Psoas muscle (tissue), 8 donors: ENCODE results near the gene GRIK1. TPM values are rescaled to one million over a fixed set of nuclear protein-coding genes. Genes with fewer than 3 reads are reported as not detected.

Experiments used
- ATAC-seq, 4 donors: fragments of 200-7000 bp; cut with Tn5 transposase; one replicate each; pipeline ENCODE4 v1.9.1; 2020; ENCODE audit warnings: moderate library complexity in 3 of 4, mild to moderate bottlenecking in 2 of 4
- DNase-seq, 2 donors: peaks; one replicate each; pipeline ENCODE4 v3.0.0-alpha.2; 2020
- H3K27ac ChIP-seq: fragments of 200-600 bp; one replicate; pipeline ENCODE4 v1.8.0; 2022
- H3K27me3 ChIP-seq, 3 donors: fragments of 200-600 bp in 1 of 3; one replicate each; pipeline versions ENCODE4 v1.6.1 to v1.8.0; 2013 to 2022; ENCODE audit warnings: low read length in 2 of 3, mild to moderate bottlenecking in 2 of 3, moderate library complexity in 1 of 3; ENCODE audit not compliant: insufficient read depth in 3 of 3
- H3K36me3 ChIP-seq, 2 donors: fragments of 200-600 bp in 1 of 2; one replicate each; pipeline versions ENCODE4 v1.6.1 to v1.8.0; 2013 to 2022; ENCODE audit warnings: low read depth in 1 of 2, mild to moderate bottlenecking in 1 of 2, moderate library complexity in 1 of 2; ENCODE audit not compliant: insufficient read depth in 1 of 2
- H3K4me1 ChIP-seq: fragments of 200-600 bp; one replicate; pipeline ENCODE4 v1.8.0; 2022
- H3K4me3 ChIP-seq: fragments of 200-600 bp; one replicate; pipeline ENCODE4 v1.8.0; 2022; ENCODE audit warnings: mild to moderate bottlenecking
- H3K9me3 ChIP-seq: fragments of 200-600 bp; one replicate; pipeline ENCODE4 v1.8.0; 2022
- CTCF ChIP-seq: fragments of 200-600 bp; IDR thresholded peaks from one replicate; pipeline ENCODE4 v1.8.0; 2022; ENCODE audit warnings: antibody characterized with exemption
- WGBS, 3 donors: extraction: QIAGEN DNeasy Blood & Tissue Kit; methylation state at CpG; one replicate each; pipeline versions ENCODE4 v1.1.6 to v1.1.7; 2013; 5-methylcytosine and 5-hydroxymethylcytosine counted together
- intact Hi-C, 2 donors: fragments of 100-400 bp; cut with DNase I; formaldehyde crosslinking; loops; one replicate each; pipeline versions ENCODE4 v1.11.0 to v1.14.2; 2022
- polyA plus RNA-seq, 3 donors: library from polyadenylated mRNA; stranded (reverse); fragments of 200-250 nt; gene quantifications; one replicate each; pipeline ENCODE4 v1.2.3, GENCODE V29; 2013
- total RNA-seq, 4 donors: library from RNA; stranded (reverse); fragmentation: NEBNext Ultra II Directional in 2 of 4; extraction: Animal tissue kit (Norgen Biotek cat#: 25700) in 2 of 4; gene quantifications; one replicate each; pipeline versions ENCODE4 v1.2.1 to v1.2.4, GENCODE V29; 2021 to 2023
- donor health status: healthy with polysubstance abuse.
- donor health status: DM: no; HTN: no; CAD: no; lungs with moderate emphysema.
- donor health status: Bipolar disorder and iron deficiency.
- donor health status: healthy.
- donor health status: DM: yes; HTN: yes; CAD: no.
- donor health status: DM: no; HTN: no; CAD: no.
- donor health status: DM: no; HTN: no; CAD: no.
- donor health status: DM: yes; HTN: yes; CAD: no.

Gene GRIK1
- total and polyA plus RNA-seq, 7 donors, result 0.01 to 0.04 TPM; not detected in 5

GRCh38 chr21:29938776-29939103, 1.1 kb downstream of the GRIK1 start:
- 7 to 14% (median 14%) methylated on average over 11 of the region's 11 CpGs for WGBS, 3 donors
- Histone ChIP-seq H3K4me1 (no peaks in the 10 kb centered on the region), H3K9me3 (no peaks in the 10 kb centered on the region), H3K27ac (no peak overlapping the region), H3K36me3 (no peaks in the 10 kb centered on the region), H3K4me3 (no peak overlapping the region), H3K27me3 (peaks cover 4 to 45% (median 19%) of the 10 kb centered on the region in 3 donors)
- intact Hi-C loops, result no loop called here
- DNase-seq (no peak), ATAC-seq (no peak)
- no peak for TF ChIP-seq CTCF

- no peak overlapping the region for H3K4me3 ChIP-seq
- no peaks in the 10 kb centered on the region for H3K36me3 ChIP-seq
- 43 to 60% (median 52%) methylated on average over 3 of the region's 3 CpGs for WGBS, 3 donors
- peaks cover 4 to 10% (median 4%) of the 10 kb centered on the region in 3 donors for H3K27me3 ChIP-seq
- TF ChIP-seq CTCF, result no peak
- DNase-seq (no peak), ATAC-seq (no peak)
- H3K27ac ChIP-seq, result no peak overlapping the region
- intact Hi-C loops, result no loop called here
- H3K9me3 ChIP-seq, result no peaks in the 10 kb centered on the region
- H3K4me1 ChIP-seq, result no peaks in the 10 kb centered on the region
These were observed 6.7 kb downstream of the GRIK1 start for GRCh38 chr21:29933088-29933487.

- 48 to 66% (median 63%) methylated on average over 4 of the region's 4 CpGs for WGBS, 3 donors
- intact Hi-C loops, result no loop called here
- no peak for DNase-seq
- Histone ChIP-seq H3K27ac (no peak overlapping the region), H3K27me3 (no peaks in the 10 kb centered on the region), H3K9me3 (no peaks in the 10 kb centered on the region), H3K4me3 (no peak overlapping the region), H3K36me3 (no peaks in the 10 kb centered on the region), H3K4me1 (no peaks in the 10 kb centered on the region)
- ATAC-seq, result no peak
- TF ChIP-seq CTCF, result no peak
These were observed 11.3 kb downstream of the GRIK1 start for GRCh38 chr21:29928537-29928936.

- WGBS, 3 donors, result 86 to 97% (median 88%) methylated on average over 1 of the region's 1 CpG
- TF ChIP-seq CTCF, result no peak
- ATAC-seq (no peak), DNase-seq (no peak)
- Histone ChIP-seq H3K4me1 (no peaks in the 10 kb centered on the region), H3K4me3 (no peak overlapping the region), H3K36me3 (no peaks in the 10 kb centered on the region), H3K9me3 (no peaks in the 10 kb centered on the region), H3K27me3 (no peaks in the 10 kb centered on the region), H3K27ac (no peak overlapping the region)
- intact Hi-C loops, result no loop called here
These were observed 18.9 kb downstream of the GRIK1 start for GRCh38 chr21:29920938-29921337.

GRCh38 chr21:29914326-29914725, 25.5 kb downstream of the GRIK1 start:
- no peaks in the 10 kb centered on the region for H3K4me1 ChIP-seq
- H3K4me3 ChIP-seq, result no peak overlapping the region
- WGBS, 3 donors, result 89 to 93% (median 92%) methylated on average over 2 of the region's 2 CpGs
- H3K27me3 ChIP-seq, result no peaks in the 10 kb centered on the region
- no peak for TF ChIP-seq CTCF
- H3K36me3 ChIP-seq, result no peaks in the 10 kb centered on the region
- no peak for ATAC-seq
- no peak for DNase-seq
- H3K9me3 ChIP-seq, result no peaks in the 10 kb centered on the region
- intact Hi-C loops, result no loop called here
- no peak overlapping the region for H3K27ac ChIP-seq
